Left ventricle myocardium superior (tissue), 1 donor: ENCODE results near the gene ARHGAP10. TPM values are rescaled to one million over a fixed set of nuclear protein-coding genes. Genes with fewer than 3 reads are reported as not detected.

Source experiments
- ATAC-seq: fragments of 200-7000 bp; cut with Tn5 transposase; one replicate; pipeline ENCODE4 v1.9.1; 2020; ENCODE audit warnings: mild to moderate bottlenecking, moderate library complexity
- DNase-seq: peaks from one replicate; pipeline ENCODE4 v3.0.0-alpha.2; 2020
- intact Hi-C: fragments of 100-400 bp; cut with micrococcal nuclease; formaldehyde crosslinking; loops from one replicate; pipeline ENCODE4 v1.11.0; 2022
- microRNA-seq: library from miRNA; unstranded; fragments of <30 nt; microRNA quantifications from one replicate; pipeline ENCODE4 v1.2.0, GENCODE V29; 2020; ENCODE audit warnings: borderline number of aligned reads
- total RNA-seq: library from RNA; stranded (reverse); fragmentation: NEBNext Ultra II Directional; extraction: Animal tissue kit (Norgen Biotek cat#: 25700); gene quantifications from one replicate; pipeline ENCODE4 v1.2.1, GENCODE V29; 2021
- donor health status: DM: no; HTN: yes; CAD: no; lungs with severe emphysema.

ARHGAP10 gene
- total RNA-seq, 1 donor from 2014 or later: 69.2 TPM

DNA sequence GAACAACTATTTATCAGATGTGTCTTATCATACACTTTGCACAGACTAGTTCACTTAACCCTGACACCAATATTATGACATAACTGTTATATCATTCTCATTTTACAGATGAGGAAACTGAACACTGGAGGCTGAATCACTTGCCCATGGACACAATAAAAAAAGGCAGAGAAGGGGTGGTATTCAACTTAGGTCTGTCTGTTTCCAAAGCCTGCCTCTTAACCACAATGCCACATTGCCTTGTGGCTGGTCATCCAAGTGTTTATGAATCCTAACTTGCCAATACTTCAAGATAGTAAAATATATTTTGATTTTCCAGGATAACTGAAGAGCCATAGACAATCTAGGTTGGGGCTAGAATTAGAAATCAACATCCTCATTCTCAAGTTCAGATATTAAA lies 382.5 kb downstream of the ARHGAP10 start:
- no peak for DNase-seq
- intact Hi-C loops: no loop called here
- ATAC-seq: no peak

DNA sequence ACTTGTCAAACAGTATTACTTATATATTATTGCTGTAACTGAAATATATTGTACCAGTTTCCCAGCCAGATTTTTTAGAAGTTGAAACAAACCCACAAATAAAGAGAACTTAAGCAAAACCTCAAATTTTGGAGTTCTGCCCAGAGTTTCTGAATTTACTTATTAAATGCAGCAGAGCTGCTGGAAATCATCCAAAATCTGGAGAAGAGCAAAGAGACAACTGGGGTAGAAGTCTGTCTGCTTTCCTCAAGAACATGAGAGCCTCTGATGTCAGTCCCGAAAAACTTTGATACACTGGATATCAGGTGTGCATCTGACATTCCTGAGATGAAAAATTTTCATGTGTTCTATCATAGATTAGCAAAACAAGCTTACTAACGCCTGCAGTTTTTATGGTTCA lies 384.4 kb downstream of the ARHGAP10 start:
- ATAC-seq: no peak
- intact Hi-C loops: no loop called here
- no peak for DNase-seq

- no peak for ATAC-seq
- DNase-seq: no peak
- intact Hi-C loops: no loop called here
Observed at GRCh38 chr4:148116969-148117368, 385.1 kb downstream of the ARHGAP10 start.

DNA sequence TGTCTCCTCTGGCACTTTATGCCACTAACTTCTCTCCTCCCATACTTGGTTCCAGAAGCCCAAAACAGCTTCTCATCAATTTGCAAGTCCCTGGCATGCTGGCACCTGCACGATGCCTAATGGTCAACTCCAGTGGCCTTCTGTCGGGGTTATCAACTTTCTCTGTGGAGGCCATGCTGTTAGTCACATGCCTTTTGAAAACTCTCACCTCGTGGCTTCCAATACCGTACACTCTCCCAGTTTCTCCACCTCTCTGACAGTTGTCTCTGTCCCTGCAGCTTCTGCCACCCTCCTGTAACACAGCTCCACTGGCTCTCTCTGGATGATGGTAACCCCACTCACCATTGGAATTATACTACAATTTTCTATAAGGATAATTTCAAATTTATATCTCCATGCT lies 386.3 kb downstream of the ARHGAP10 start:
- no peak for DNase-seq
- no peak for ATAC-seq
- intact Hi-C loops: no loop called here

DNA sequence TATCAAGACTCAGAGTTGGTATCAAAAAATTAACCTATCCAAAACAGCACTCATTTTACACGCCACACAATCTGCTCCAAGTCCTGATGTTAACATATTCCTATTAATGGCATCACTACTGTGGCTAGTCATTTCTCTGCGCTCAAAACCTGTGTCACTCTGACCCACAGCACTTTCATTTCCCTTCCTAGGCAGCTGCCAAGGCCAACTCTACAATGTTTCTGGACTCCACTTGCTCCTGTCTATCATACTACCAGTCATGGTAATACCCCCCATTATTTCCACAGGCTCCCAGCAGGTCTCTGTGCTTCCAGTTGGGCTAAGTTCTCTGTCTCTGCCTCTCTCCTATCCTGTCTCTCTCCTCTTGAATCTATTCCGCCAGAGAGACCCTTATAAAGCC lies 386.7 kb downstream of the ARHGAP10 start:
- ATAC-seq (no peak), DNase-seq (no peak)
- intact Hi-C loops: no loop called here

- ATAC-seq: no peak
- intact Hi-C loops: no loop called here
- no peak for DNase-seq
Observed at GRCh38 chr4:148120216-148120615, 388.3 kb downstream of the ARHGAP10 start.

Small RNA genes within 50 kb of the gene (microRNA-seq; reads per million reads assigned to microRNA genes)
- gene MIR4799: not detected

Other genes starting within 250 kb of the ARHGAP10 start
- 25.9 TPM for gene TMEM184C, start 114.7 kb upstream of the ARHGAP10 start, total RNA-seq
- 5.1 TPM for gene PRMT9, start 47.9 kb upstream of the ARHGAP10 start, total RNA-seq